CD4-positive, alpha-beta T cell treated with Interferon gamma for 1 hour (primary cell): Measurements from ENCODE around the gene GUF1.
"Not testable (repeated sequence)": the region's sequence is repeated elsewhere in the genome, so short reads cannot be mapped to it uniquely, and the experiment has no call there.

Experiments
- DNase-seq: peaks from one replicate; pipeline ENCODE4 v3.0.0-alpha.2; 2020

Gene GUF1

DNA sequence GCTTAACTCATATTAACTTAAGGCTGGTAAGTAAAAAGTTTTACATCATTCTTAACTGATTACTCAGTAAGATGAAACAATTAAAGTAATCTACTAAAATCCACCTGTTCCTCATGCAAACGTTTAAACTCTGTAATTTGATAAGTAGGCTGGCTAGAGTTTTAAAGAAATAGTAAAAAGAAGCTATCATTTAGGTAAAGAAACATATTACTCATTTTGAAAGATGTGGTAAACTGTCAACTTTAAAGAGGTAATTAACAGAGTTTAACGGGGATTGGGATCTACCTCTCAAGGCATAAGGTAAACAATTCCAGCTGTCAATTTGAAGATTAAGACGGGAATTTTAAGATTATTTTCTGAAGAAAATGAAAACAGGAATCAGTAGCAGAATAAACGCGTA, 38.4 kb downstream of the GUF1 start:
- DNase-seq: no peak

DNA sequence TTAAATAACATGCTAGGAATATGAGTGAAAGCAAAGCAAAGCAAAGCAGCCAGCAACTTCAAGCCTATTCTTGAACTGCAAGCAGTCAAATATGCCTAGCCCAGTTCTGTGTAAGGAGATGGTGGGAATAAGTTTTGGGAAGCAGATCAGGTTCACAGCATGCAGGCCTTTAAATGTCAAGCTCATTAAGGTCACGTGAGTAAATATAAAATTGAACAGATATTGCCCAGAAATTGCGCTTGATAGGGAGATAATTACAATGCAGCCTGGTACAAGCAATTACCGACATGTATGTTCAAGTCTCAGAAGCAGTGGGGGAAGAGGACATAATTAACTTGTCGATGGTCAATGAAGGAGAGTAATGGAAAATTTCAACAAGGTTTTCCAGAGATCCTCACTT, 42.2 kb downstream of the GUF1 start:
- DNase-seq: no peak

DNA sequence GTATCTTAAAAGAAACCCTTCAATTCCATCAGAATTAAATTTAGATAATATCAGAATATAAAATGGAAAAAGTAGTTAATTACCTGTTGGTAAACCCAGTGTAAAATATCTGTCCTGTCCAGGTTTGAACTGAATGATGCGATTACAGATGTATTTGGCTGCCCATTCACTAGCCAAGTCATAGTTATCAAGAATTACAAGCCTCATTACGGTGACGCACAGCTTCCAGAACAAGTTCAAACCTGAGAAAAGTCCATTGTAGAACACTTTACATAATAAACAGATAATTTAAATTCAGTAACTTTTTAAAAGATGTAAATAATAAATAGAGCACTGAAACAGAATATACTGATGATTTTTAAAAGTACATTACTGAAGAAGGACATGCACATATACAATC, 43.8 kb downstream of the GUF1 start:
- DNase-seq: no peak

DNA sequence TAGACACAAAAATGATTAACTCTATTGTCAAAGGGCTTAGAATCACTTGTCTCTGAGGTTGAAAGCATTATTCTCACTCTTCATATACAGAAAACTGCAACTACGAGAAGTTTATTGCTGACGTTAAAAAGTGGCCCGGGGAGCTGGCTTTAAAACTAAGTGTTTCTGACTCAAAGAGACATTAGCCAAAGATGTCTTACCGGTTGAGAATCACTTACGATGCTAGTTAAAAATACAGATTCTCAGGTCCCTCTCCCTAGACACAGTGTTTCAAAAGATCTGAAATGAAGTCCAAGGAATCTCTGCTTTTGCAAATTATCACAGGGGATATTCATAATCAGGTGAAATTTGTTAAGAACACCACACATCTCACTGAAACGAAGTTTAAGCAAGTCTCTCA, 46.9 kb downstream of the GUF1 start:
- DNase-seq: no peak

DNA sequence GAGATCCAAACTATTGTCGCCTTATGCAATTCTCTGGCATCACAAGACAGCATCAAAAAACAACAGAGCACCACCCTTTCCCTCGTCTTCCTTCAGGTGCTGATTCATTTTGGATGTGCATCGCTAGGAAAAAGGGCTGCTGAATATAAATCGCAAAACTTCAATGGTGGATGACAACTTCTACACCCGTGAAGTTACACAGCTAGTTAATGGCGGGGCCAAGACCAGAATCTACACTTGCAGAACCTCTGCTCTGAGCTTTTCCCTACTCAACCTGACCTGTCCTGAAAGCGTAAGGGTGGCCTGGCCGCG, 47.5 kb downstream of the GUF1 start:
- no peak for DNase-seq

DNA sequence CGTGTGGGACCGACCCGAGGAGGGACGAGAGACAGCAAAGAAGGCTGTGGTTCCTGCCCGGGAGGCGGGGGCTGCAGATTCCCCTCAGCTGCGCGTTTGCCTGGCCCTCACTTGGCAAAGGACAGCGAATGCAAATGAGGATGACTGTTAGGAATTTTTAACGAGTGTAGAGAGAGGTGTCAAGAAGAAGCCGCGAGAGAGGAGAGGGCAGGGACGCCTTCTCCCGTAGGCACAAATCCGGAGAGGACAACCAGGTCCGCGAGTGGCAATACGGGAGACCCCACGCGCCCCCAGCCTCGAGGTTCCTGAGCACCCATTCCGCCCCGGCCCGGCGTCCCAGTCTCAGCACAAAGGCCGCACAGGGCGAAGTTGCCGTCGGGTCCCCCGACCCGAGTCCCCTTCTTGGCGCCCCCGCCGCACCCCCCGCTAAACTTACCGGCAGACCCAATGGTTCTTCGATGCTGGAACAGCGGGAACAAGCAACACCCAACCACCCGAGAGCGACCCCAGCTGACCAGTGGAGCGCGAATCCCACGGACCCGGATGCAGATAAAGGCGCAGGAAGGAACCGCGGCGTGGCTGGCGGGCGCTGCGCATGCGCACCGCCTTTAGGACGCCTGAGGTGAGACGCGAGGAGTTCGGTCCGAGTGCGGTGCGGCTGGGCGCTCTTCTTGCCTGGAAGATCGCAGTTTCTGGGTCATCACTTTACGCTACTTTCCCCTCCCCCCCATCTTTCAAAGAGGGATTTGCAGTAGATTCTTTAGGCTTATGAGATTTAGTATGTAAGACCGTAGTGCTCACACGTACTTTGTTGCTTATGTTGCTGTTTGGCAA, 48.0 kb downstream of the GUF1 start, which contains the start of gene GNPDA2:
GNPDA2 (minus strand) TSS at position 519 of the 834 bp plus-strand sequence. CDS start 4,349 bp downstream, outside the sequence.
- peak; percentile 83 for DNase-seq

DNA sequence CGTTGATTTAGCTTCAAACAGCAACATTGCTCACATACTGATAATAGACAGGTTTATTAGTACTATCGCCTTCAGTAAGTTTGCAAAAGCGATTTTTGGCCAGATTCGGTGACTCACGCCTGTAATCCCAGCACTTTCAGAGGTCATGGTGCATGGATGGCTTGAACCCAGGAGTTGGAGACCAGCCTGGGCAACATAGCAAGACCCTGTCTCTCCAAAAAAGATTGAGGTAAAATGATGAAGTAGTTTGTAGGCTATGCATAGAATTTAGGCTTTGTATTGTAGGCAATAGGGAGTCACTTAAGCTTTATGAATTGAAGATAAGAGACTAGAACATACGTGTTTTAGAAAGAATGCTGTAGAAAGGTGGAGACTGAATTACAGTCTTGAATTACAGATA, 49.3 kb downstream of the GUF1 start:
- no peak for DNase-seq

DNA sequence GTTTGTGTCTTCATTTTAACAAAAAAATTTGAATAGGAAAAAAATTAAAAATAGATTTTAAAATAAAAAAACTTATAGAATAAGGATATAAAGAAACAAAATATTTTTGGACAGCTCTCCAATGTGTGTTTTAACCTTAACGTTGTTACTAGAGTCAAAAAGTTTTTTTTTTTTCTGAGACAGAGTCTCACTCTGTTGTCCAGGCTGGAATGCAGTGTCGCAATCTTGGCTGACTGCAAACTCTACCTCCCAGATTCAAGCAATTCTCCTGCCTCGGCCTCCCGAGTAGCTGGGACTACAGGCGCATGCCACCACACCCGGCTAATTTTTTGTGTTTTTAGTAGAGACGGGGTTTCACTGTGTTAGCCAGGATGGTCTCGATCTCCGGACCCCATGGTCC, 50.5 kb downstream of the GUF1 start:
- not testable (repeated sequence) for DNase-seq

DNA sequence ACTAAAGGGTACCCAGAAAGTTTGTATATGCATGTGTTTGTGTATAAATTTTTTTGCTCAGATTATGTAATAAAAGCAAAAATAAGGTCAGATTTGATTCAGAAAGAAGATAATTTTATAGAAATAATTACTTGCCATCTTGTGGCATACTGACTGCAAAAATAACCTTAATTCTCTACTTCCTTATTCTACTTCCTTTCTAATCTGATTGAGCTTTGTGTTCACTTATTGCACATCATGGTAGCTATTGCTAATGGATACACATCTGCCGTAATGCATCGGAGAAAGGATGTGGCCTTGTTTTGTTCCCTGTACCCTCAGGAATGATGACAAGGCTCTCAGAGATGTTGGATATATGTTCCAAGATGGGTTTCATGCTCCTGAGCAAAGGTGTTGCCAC, 58.7 kb downstream of the GUF1 start:
- no peak for DNase-seq

DNA sequence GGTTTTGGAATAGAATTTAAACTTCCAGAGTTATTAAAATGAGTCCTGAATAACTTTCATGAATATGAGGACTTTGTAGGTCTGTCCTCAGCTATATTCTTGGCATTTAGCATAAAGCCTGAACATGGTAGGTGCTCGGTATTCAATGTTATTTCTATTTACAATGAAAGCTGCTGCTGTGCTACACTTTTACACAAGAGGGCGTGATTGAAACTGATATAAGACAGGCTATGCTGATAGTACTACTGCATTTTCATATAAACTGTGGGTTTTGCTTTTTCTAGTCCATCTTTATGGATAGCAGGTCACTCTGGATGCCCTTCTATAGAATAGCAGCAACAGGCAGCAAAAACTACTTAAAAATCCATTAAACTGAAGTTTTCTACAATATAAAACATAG, 60.4 kb downstream of the GUF1 start:
- no peak for DNase-seq

DNA sequence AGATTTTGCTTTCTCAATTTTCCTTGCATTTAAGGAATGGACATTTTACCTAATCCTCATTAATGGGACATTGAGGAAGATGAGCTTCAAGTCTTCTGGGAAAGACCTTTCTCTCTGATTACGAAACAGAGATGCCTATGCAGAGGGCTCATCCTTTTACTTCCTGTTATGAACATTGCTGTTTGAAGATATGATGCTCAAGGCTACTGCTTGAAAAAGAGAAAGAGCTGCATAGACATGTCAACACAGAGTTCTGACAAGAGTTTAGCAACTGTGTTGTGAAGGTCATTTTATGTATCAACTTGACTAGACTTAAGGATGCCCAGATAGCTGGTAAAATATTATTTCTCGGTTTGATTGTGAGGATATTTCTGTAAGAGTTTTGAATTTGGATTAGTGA, 62.0 kb downstream of the GUF1 start:
- no peak for DNase-seq
